CD4-positive, alpha-beta T cell treated with Interferon alpha-2 for 1 hour (primary cell): ENCODE measurements around the gene COL18A1.

Experiments used
- DNase-seq, 2 donors: peaks; one replicate each; pipeline ENCODE4 v3.0.0-alpha.2; 2020 to 2022

Gene COL18A1

GRCh38 chr21:45470773-45471524 lies 66.0 kb downstream of the COL18A1 start:
- peak; percentile 31 to 37 for DNase-seq

GRCh38 chr21:45471525-45472221 lies 66.7 kb downstream of the COL18A1 start:
- DNase-seq = no peak

GRCh38 chr21:45472445-45473365 lies 67.7 kb downstream of the COL18A1 start:
- no peak for DNase-seq

GRCh38 chr21:45473496-45474322 lies 68.7 kb downstream of the COL18A1 start:
- no peak for DNase-seq

- no peak for DNase-seq
These were observed 69.5 kb downstream of the COL18A1 start for GRCh38 chr21:45474323-45474950.

- DNase-seq = no peak
These were observed 70.2 kb downstream of the COL18A1 start for GRCh38 chr21:45475004-45475685.

- DNase-seq = no peak
These were observed 71.0 kb downstream of the COL18A1 start for GRCh38 chr21:45475797-45476570.

- no peak for DNase-seq
These were observed 71.6 kb downstream of the COL18A1 start for GRCh38 chr21:45476582-45476981.

GRCh38 chr21:45477176-45478114 lies 72.5 kb downstream of the COL18A1 start:
- DNase-seq = no peak

- peak; percentile 86 for DNase-seq
These were observed 73.3 kb downstream of the COL18A1 start for GRCh38 chr21:45478115-45478801.

GRCh38 chr21:45478816-45479669 lies 74.1 kb downstream of the COL18A1 start:
- peak in 1 of 2 donors; percentile 10 for DNase-seq

GRCh38 chr21:45479691-45480675 lies 75.0 kb downstream of the COL18A1 start:
- peak in 1 of 2 donors; percentile 13 for DNase-seq

- no peak for DNase-seq
These were observed 75.9 kb downstream of the COL18A1 start for GRCh38 chr21:45480701-45481500.

- no peak for DNase-seq
These were observed 76.6 kb downstream of the COL18A1 start for GRCh38 chr21:45481566-45481965.
